Testis (tissue), 2 donors: ENCODE data around the gene CPNE4.

Experiments used
- POLR2A ChIP-seq: fragments of 450-650 bp; IDR thresholded peaks from one replicate; pipeline ENCODE4 v1.6.1; 2017; ENCODE audit warnings: antibody characterized with exemption, mild to moderate bottlenecking, moderate library complexity
- TF ChIP-seq, protein P1 (sequence below), 3 experiments: fragments of 450-650 bp in 2 of 3; fragments of 200-600 bp in 1 of 3; sonication (generic) in 1 of 3; IDR thresholded peaks; one replicate each; pipeline ENCODE4 v1.5.1; 2016 to 2019; ENCODE audit warnings: antibody characterized with exemption in 3 of 3, mild to moderate bottlenecking in 2 of 3, moderate library complexity in 1 of 3

- TF ChIP-seq, protein P1, sequence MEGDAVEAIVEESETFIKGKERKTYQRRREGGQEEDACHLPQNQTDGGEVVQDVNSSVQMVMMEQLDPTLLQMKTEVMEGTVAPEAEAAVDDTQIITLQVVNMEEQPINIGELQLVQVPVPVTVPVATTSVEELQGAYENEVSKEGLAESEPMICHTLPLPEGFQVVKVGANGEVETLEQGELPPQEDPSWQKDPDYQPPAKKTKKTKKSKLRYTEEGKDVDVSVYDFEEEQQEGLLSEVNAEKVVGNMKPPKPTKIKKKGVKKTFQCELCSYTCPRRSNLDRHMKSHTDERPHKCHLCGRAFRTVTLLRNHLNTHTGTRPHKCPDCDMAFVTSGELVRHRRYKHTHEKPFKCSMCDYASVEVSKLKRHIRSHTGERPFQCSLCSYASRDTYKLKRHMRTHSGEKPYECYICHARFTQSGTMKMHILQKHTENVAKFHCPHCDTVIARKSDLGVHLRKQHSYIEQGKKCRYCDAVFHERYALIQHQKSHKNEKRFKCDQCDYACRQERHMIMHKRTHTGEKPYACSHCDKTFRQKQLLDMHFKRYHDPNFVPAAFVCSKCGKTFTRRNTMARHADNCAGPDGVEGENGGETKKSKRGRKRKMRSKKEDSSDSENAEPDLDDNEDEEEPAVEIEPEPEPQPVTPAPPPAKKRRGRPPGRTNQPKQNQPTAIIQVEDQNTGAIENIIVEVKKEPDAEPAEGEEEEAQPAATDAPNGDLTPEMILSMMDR (IDR thresholded peaks at IDR 0.05): no peak
- no peak for TF ChIP-seq POLR2A
These were observed 12.4 kb upstream of the CPNE4 start for GRCh38 chr3:132047209-132047608.
